Ascending aorta (tissue), 2 donors: ENCODE data around the gene CKLF. TPM values are rescaled to one million over a fixed set of nuclear protein-coding genes. Genes with fewer than 3 reads are reported as not detected.
"Not testable (repeated sequence)": the region's sequence is repeated elsewhere in the genome, so short reads cannot be mapped to it uniquely, and the experiment has no call there.

Experiments used
- DNase-seq, 2 donors: peaks; one replicate each; pipeline ENCODE4 v3.0.0-alpha.2; 2019; ENCODE audit warnings: low spot score in 2 of 2
- H3K27ac ChIP-seq, 2 donors: fragments of 200-600 bp; sonication (generic); one replicate each; pipeline ENCODE4 v1.5.1; 2016 to 2017; ENCODE audit warnings: mild to moderate bottlenecking in 1 of 2
- H3K27me3 ChIP-seq: fragments of 200-600 bp; sonication (generic); one replicate; pipeline ENCODE4 v1.5.1; 2017
- H3K36me3 ChIP-seq, 2 donors: fragments of 200-600 bp; sonication (generic); one replicate each; pipeline ENCODE4 v1.5.1; 2016
- H3K4me1 ChIP-seq, 2 donors: fragments of 200-600 bp; sonication (generic); one replicate each; pipeline ENCODE4 v1.5.1; 2016 to 2017; ENCODE audit warnings: mild to moderate bottlenecking in 1 of 2
- H3K4me3 ChIP-seq, 2 donors: fragments of 200-600 bp; sonication (generic); one replicate each; pipeline ENCODE4 v1.5.1; 2016 to 2017; ENCODE audit warnings: mild to moderate bottlenecking in 1 of 2
- H3K9me3 ChIP-seq, 2 donors: fragments of 200-600 bp; sonication (generic); one replicate each; pipeline ENCODE4 v1.5.1; 2016
- intact Hi-C: fragments of 100-400 bp; cut with DNase I; formaldehyde crosslinking; loops from one replicate; pipeline ENCODE4 v1.15.1; 2023
- total RNA-seq: library from RNA; depleted of rRNA; stranded (reverse); fragments of >200 nt; gene quantifications from one replicate; pipeline ENCODE4 v1.1.0, GENCODE V29; 2016
- TF ChIP-seq, protein P1 (sequence below), 3 experiments: fragments of 200-600 bp in 2 of 3; fragments of 450-650 bp in 1 of 3; sonication (generic) in 2 of 3; IDR thresholded peaks; one replicate each; pipeline ENCODE4 v1.5.1; 2016 to 2019; ENCODE audit warnings: antibody characterized with exemption in 3 of 3, mild to moderate bottlenecking in 1 of 3, moderate library complexity in 1 of 3

CKLF gene
- total RNA-seq, 1 donor from 2014 or later, result not detected

DNA sequence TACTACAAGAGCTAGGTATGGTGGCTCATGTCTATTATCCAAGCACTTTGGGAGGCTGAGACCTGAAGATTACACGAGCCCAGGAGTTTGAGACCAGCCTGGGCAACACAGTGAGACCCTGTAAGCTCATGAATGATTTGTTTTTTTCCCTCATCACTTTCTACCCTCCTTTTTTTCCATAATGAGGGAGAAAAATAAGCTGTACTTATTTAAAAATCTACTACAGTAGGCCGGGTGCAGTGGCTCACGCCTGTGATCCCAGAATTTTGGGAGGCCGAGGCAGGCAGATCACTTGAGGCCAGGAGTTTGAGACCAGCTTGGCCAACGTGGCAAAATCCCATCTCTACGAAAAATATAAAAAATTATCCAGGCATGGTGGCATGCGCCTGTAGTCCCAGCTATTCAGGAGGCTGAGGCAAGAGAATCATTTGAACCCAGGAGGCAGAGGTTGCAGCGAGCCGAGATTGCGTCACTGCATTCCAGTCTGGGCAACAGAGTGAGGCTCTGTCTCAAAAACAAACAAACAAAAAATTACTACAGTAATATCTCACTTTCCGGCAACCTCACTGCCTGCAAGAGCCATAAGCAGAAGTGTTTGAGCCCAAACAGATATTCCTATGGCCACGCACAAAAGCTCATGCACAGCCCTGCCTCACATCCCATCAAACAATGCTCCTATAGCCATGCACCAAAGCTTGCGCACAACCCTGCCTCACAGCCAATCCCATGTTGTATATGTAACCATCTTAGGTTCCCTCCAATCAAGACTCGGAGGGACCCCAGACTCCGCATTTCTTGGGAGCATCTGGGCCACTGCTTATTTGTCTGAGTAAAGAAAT, 39.9 kb upstream of the CKLF start:
- Histone ChIP-seq H3K4me1 (peaks cover 34 to 81% of the 10 kb centered on the region in 2 donors), H3K4me3 (peak overlapping the region in 1 of 2 donors; percentile 11), H3K9me3 (no peaks in the 10 kb centered on the region), H3K27me3 (no peaks in the 10 kb centered on the region), H3K27ac (peak overlapping the region; percentile 98 to 99), H3K36me3 (no peaks in the 10 kb centered on the region)
- intact Hi-C loops, result no loop called here
- peak in 1 of 2 donors; percentile 78 for DNase-seq
- TF ChIP-seq, protein P1, sequence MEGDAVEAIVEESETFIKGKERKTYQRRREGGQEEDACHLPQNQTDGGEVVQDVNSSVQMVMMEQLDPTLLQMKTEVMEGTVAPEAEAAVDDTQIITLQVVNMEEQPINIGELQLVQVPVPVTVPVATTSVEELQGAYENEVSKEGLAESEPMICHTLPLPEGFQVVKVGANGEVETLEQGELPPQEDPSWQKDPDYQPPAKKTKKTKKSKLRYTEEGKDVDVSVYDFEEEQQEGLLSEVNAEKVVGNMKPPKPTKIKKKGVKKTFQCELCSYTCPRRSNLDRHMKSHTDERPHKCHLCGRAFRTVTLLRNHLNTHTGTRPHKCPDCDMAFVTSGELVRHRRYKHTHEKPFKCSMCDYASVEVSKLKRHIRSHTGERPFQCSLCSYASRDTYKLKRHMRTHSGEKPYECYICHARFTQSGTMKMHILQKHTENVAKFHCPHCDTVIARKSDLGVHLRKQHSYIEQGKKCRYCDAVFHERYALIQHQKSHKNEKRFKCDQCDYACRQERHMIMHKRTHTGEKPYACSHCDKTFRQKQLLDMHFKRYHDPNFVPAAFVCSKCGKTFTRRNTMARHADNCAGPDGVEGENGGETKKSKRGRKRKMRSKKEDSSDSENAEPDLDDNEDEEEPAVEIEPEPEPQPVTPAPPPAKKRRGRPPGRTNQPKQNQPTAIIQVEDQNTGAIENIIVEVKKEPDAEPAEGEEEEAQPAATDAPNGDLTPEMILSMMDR (IDR thresholded peaks at IDR 0.05), result no peak

DNA sequence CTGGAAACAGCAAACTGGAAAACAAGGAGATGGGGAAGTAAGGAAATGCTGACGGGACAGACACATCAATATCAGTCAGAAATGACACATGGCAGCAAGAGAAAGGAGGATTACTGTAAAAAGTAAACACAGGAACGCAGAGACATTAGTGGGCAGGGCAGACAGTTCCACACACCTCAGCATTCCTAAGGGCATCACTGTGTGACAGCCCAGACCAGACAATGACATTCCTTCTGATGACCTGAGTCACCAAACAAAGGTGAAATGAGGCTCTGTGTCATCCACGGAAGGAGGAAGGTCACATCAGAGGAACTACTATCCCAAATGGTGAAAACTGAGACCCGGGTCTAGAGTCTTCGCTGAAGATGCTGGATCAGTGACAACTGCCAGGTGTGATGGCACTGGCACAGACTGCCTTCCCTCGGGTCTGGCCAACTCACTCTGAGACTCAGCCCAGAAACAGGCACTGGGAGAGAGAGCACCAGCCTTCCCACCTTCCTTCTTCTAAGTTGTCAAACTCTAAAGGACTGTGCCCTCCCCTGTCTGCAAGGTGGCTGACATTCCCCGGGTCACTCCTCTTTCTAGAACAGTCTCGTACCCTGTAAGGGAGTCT, 39.2 kb upstream of the CKLF start:
- H3K36me3 ChIP-seq, result no peaks in the 10 kb centered on the region
- no peak for DNase-seq
- H3K27ac ChIP-seq, result peak overlapping the region; percentile 98 to 99
- TF ChIP-seq, protein P1 (IDR thresholded peaks at IDR 0.05), result no peak
- intact Hi-C loops, result no loop called here
- peaks cover 41 to 84% of the 10 kb centered on the region in 2 donors for H3K4me1 ChIP-seq
- no peak overlapping the region for H3K4me3 ChIP-seq
- no peaks in the 10 kb centered on the region for H3K9me3 ChIP-seq
- H3K27me3 ChIP-seq, result no peaks in the 10 kb centered on the region

DNA sequence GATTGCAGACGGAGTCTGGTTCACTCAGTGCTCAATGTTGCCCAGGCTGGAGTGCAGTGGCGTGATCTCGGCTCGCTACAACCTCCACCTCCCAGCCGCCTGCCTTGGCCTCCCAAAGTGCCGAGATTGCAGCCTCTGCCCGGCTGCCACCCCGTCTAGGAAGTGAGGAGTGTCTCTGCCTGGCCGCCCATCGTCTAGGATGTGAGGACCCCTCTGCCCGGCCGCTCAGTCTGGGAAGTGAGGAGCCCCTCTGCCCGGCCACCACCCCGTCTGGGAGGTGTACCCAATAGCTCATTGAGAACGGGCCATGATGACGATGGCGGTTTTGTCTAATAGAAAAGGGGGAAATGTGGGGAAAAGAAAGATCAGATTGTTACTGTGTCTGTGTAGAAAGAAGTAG, 38.0 kb upstream of the CKLF start:
- DNase-seq, H3K27me3 ChIP-seq, intact Hi-C loops, H3K4me3 ChIP-seq, H3K9me3 ChIP-seq, H3K36me3 ChIP-seq: not testable (repeated sequence)
- peaks cover 41 to 75% of the 10 kb centered on the region in 2 donors for H3K4me1 ChIP-seq
- peak overlapping the region; percentile 98 to 99 for H3K27ac ChIP-seq

GRCh38 chr16:66514980-66515595, 37.3 kb upstream of the CKLF start:
- H3K36me3 ChIP-seq, H3K27me3 ChIP-seq, H3K9me3 ChIP-seq, DNase-seq, H3K4me3 ChIP-seq, intact Hi-C loops: not testable (repeated sequence)
- H3K27ac ChIP-seq, result peak overlapping the region; percentile 98 to 99
- H3K4me1 ChIP-seq, result peaks cover 41 to 71% of the 10 kb centered on the region in 2 donors

DNA sequence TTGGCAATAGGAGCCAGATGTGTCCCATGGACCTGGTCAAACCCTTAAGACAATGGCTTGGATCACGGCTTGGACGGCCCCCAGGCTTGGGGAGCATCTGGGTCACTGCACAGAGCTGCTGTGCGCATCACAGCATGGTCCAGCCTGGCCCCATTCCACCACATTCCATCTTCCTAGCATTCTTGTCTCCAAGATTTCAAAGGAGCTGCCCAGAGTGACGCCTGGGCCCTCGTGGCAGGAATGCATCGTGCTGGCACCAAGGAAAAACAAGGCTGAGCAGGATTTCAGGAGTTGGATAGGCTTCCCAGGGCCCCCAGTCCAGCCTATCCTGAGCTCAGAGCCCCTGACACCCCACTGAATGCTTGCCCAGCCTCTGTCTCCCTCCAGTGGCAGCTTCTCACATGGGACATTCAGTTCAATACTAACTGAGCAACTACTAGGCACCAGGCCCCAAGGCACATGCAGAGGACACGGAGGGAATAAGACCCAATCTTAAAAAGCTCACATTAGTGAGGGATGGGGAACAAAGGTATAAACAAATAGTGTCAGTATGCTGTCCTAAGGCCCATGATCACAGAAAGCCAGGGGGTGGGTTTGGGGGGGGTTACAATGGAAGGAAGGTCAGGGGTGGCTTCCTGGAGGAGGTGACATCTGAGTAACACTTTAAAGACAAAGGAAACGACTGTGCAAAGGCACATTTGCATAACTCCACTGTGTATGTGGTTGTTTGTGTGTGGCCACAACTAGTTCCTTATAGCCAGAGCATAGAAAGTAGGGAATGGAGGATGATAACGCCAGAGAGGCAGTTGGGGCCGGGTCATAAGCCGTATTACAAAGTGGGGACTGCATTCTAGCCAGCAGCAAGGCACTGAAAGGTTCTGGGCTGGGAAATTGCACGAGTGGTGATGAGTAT, 36.5 kb upstream of the CKLF start:
- Histone ChIP-seq H3K27me3 (no peaks in the 10 kb centered on the region), H3K36me3 (no peaks in the 10 kb centered on the region), H3K9me3 (no peaks in the 10 kb centered on the region), H3K4me3 (peak overlapping the region in 1 of 2 donors; percentile 36), H3K4me1 (peaks cover 35 to 63% of the 10 kb centered on the region in 2 donors), H3K27ac (peak overlapping the region; percentile 98 to 99)
- DNase-seq, result peak in 1 of 2 donors; percentile 81
- intact Hi-C loops, result loop anchor here (2.0 kb wide), 2 partner anchors 13 to 29 kb away; no protein-coding TSS in a partner anchor
- TF ChIP-seq, protein P1 (IDR thresholded peaks at IDR 0.05), result peak; percentile 53 to 63 (median 56)

DNA sequence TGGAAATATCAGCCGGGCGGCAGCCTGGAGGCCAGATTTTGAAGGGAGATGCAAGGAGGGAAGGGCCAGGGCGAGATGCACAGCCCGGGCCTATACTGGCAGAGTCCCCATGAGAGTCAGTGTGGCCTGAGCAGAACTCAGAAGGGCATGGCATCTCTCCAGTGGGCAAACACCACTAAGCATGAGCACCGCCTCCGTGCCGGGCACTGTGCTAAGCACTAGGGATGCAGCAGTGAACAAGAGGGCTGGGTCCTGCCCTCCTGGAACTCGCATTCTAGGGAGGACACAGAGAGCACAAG, 35.9 kb upstream of the CKLF start:
- intact Hi-C loops, result loop anchor here (2.0 kb wide), 2 partner anchors 14 to 30 kb away; no protein-coding TSS in a partner anchor
- TF ChIP-seq, protein P1 (IDR thresholded peaks at IDR 0.05), result no peak
- Histone ChIP-seq H3K9me3 (no peaks in the 10 kb centered on the region), H3K4me3 (peak overlapping the region in 1 of 2 donors; percentile 36), H3K27ac (peak overlapping the region; percentile 98 to 99), H3K27me3 (no peaks in the 10 kb centered on the region), H3K4me1 (peaks cover 30 to 63% of the 10 kb centered on the region in 2 donors), H3K36me3 (no peaks in the 10 kb centered on the region)
- no peak for DNase-seq
